Coronary artery (tissue), 2 donors: ENCODE data around the gene PARD3.

Experiments used
- DNase-seq: peaks from one replicate; pipeline ENCODE4 v3.0.0-alpha.2; 2017; ENCODE audit warnings: low spot score
- H3K27ac ChIP-seq, 2 donors: fragments of 200-600 bp; sonication (generic); one replicate each; pipeline ENCODE4 v1.5.1; 2016 to 2019
- H3K4me3 ChIP-seq: fragments of 200-600 bp; sonication (generic); 2 replicates; pipeline ENCODE4 v1.5.1; 2016; ENCODE audit warnings: mild to moderate bottlenecking, moderate library complexity
- CTCF ChIP-seq: fragments of 200-600 bp; sonication (generic); IDR thresholded peaks from one replicate; pipeline ENCODE4 v1.5.1; 2019; ENCODE audit warnings: antibody characterized with exemption

Gene PARD3

GRCh38 chr10:34824870-34825269 lies 9.8 kb upstream of the PARD3 start:
- Histone ChIP-seq H3K4me3 (no peak overlapping the region), H3K27ac (no peak overlapping the region)
- no peak for TF ChIP-seq CTCF
- no peak for DNase-seq

DNA sequence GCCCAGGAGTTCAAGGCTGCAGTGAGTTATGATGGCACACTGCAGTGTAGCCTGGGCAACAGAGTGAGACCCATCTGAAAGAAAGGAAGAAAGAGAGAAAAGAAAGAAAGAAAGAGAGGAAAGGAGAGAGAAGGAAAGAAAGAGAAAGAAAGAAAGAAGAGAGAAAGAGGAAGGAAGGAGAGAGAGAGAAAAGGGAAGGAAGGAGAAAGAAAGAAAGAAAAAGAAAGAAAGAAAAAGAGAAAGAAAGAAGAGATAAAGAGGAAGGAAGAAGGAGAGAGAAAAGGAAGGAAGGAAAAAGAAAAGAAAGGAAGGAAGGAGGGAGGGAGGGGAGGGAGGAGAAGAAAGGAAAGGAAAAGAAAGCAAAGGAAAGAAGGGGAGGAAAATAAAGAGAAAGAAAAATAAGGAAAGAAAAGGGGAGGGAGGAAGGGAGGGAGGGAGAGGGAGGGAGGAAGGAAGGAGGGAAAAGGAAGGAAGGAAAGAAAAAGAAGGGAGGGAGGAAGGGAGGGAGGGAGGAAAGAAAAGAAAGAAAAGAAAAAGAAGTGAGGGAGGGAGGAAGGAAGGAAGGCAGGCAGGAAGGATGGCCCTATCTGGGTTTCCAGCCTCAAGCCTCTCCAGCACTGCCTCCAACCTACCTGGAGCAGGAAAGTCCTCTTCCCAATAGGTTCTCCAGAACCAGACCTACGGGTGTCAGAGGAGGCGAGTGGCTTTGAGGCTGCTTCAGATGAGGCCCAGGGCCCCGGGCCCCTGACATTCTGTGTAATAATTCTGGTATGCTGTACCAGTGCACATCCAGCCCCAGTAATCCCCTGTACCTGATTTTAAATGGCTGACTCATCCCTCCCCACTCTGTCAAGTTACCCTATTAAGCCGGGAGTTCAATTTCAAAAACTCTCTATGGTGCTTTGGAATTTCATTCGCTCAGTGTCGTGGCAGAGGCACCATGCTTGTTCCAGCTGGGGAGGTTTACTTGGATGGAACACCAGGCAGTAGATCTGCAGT lies 6.8 kb upstream of the PARD3 start:
- no peak for TF ChIP-seq CTCF
- H3K4me3 ChIP-seq, result no peak overlapping the region
- no peak overlapping the region for H3K27ac ChIP-seq
- DNase-seq, result no peak

- DNase-seq, result no peak
These were observed 2.5 kb upstream of the PARD3 start for GRCh38 chr10:34817586-34817985.

GRCh38 chr10:34817054-34817453 lies 2.0 kb upstream of the PARD3 start:
- Histone ChIP-seq H3K4me3 (no peak overlapping the region), H3K27ac (no peak overlapping the region)
- TF ChIP-seq CTCF, result no peak
- DNase-seq, result no peak

More at GRCh38 chr10:34817586-34817985, 2.5 kb upstream of the PARD3 start:
- H3K27ac ChIP-seq, result no peak overlapping the region
- no peak for TF ChIP-seq CTCF
- no peak overlapping the region for H3K4me3 ChIP-seq

- no peak for TF ChIP-seq CTCF
- DNase-seq, result no peak
- H3K27ac ChIP-seq, result peak overlapping the region in 1 of 2 donors; percentile 86
These were observed 1.5 kb upstream of the PARD3 start for GRCh38 chr10:34816501-34817002.

DNA sequence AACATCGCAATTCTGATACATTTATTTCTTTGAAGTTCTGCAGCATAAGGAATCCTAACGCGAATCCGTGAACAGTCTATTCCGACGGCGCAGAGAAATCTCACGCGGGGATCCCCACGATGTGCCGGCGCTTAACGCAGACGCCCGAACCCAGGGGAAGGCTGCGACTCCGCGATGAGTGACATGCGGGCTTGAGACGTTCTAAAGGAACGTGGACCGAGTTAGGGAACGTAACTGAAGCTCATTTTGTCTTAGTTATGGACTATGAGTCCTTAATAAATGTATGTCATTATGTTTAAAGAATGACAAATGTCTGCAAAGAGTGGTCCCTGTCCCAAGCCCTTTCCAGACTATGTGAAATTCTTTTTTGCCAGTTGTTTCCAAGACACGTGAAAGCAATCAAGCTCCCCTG lies 995 bp upstream of the PARD3 start:
- Histone ChIP-seq H3K4me3 (peak overlapping the region; percentile 78), H3K27ac (peak overlapping the region in 1 of 2 donors; percentile 86)
- no peak for TF ChIP-seq CTCF
- DNase-seq, result no peak

More at GRCh38 chr10:34816501-34817002, 1.5 kb upstream of the PARD3 start:
- H3K4me3 ChIP-seq, result peak overlapping the region; percentile 78

GRCh38 chr10:34814913-34815184 lies 247 bp downstream of the PARD3 start:
- no peak for DNase-seq
- H3K4me3 ChIP-seq, result peak overlapping the region; percentile 78
- no peak for TF ChIP-seq CTCF
- H3K27ac ChIP-seq, result peak overlapping the region; percentile 82 to 86
